H9 (cell line): ENCODE results near the gene HEATR9. TPM values are rescaled to one million over a fixed set of nuclear protein-coding genes. Genes with fewer than 3 reads are reported as not detected.

Experiments
- DNase-seq: peaks from one replicate; pipeline ENCODE4 v3.0.0-alpha.2; 2017
- H2AFZ ChIP-seq: one replicate; pipeline ENCODE4 v1.6.1; 2013; ENCODE audit warnings: mild to moderate bottlenecking, low read length, control low read depth, moderate library complexity
- H2AK5ac ChIP-seq: 2 replicates; pipeline ENCODE4 v1.6.1; 2013; ENCODE audit warnings: low read length, control low read depth, mixed read lengths; ENCODE audit not compliant: insufficient read length
- H2BK120ac ChIP-seq: one replicate; pipeline ENCODE4 v1.6.1; 2013; ENCODE audit warnings: low read depth, mild to moderate bottlenecking, low read length, control low read depth, inconsistent platforms; ENCODE audit not compliant: poor library complexity, severe bottlenecking
- H2BK12ac ChIP-seq: 2 replicates; pipeline ENCODE4 v1.6.1; 2013; ENCODE audit warnings: low read length, control low read depth, mixed read lengths, low read depth; ENCODE audit not compliant: insufficient read length
- H2BK15ac ChIP-seq: 2 replicates; pipeline ENCODE4 v1.6.1; 2013; ENCODE audit warnings: low read depth, low read length, control low read depth
- H2BK20ac ChIP-seq: one replicate; pipeline ENCODE4 v1.6.1; 2013; ENCODE audit warnings: low read depth, mild to moderate bottlenecking, low read length, control low read depth, inconsistent platforms; ENCODE audit not compliant: poor library complexity, severe bottlenecking
- H2BK5ac ChIP-seq: 2 replicates; pipeline ENCODE4 v1.6.1; 2013; ENCODE audit warnings: low read length, control low read depth, mixed read lengths; ENCODE audit not compliant: insufficient read length
- H3K14ac ChIP-seq: 2 replicates; pipeline ENCODE4 v1.6.1; 2013; ENCODE audit warnings: low read length, control low read depth; ENCODE audit not compliant: insufficient read depth
- H3K18ac ChIP-seq: 2 replicates; pipeline ENCODE4 v1.6.1; 2013; ENCODE audit warnings: low read depth, mild to moderate bottlenecking, mixed read lengths, low read length, control low read depth; ENCODE audit not compliant: insufficient read length
- H3K23ac ChIP-seq: 2 replicates; pipeline ENCODE4 v1.6.1; 2013; ENCODE audit warnings: low read length, control low read depth, mixed read lengths, low read depth; ENCODE audit not compliant: insufficient read length
- H3K23me2 ChIP-seq: 2 replicates; pipeline ENCODE4 v1.6.1; 2013; ENCODE audit warnings: low read depth, mild to moderate bottlenecking, mixed read lengths, low read length, control low read depth; ENCODE audit not compliant: insufficient read length, poor library complexity, severe bottlenecking
- H3K27ac ChIP-seq: 2 replicates; pipeline ENCODE4 v1.5.1; 2013; ENCODE audit warnings: low read length, control low read depth, mixed read lengths, low read depth; ENCODE audit not compliant: insufficient read length
- H3K27me3 ChIP-seq: 2 replicates; pipeline ENCODE4 v1.6.1; 2013; ENCODE audit warnings: low read length, control low read depth, inconsistent platforms; ENCODE audit not compliant: insufficient read depth
- H3K4ac ChIP-seq: 2 replicates; pipeline ENCODE4 v1.6.1; 2013; ENCODE audit warnings: low read depth, mild to moderate bottlenecking, control low read depth, inconsistent platforms, low read length, moderate library complexity
- H3K4me1 ChIP-seq: 2 replicates; pipeline ENCODE4 v1.6.1; 2013; ENCODE audit warnings: low read length, control low read depth, inconsistent platforms; ENCODE audit not compliant: insufficient read depth
- H3K4me2 ChIP-seq: 2 replicates; pipeline ENCODE4 v1.6.1; 2013; ENCODE audit warnings: low read length, control low read depth, mixed read lengths; ENCODE audit not compliant: insufficient read length, insufficient read depth
- H3K56ac ChIP-seq: 2 replicates; pipeline ENCODE4 v1.6.1; 2013; ENCODE audit warnings: low read depth, mild to moderate bottlenecking, mixed read lengths, low read length, control low read depth; ENCODE audit not compliant: insufficient read length
- H3K79me1 ChIP-seq: 2 replicates; pipeline ENCODE4 v1.6.1; 2013; ENCODE audit warnings: low read depth, mild to moderate bottlenecking, moderate library complexity, low read length, control low read depth, inconsistent platforms; ENCODE audit not compliant: insufficient read depth, poor library complexity, severe bottlenecking
- H3K79me2 ChIP-seq: 2 replicates; pipeline ENCODE4 v1.6.1; 2013; ENCODE audit warnings: low read length, control low read depth, inconsistent platforms; ENCODE audit not compliant: insufficient read depth
- H3K9ac ChIP-seq: 2 replicates; pipeline ENCODE4 v1.6.1; 2013; ENCODE audit warnings: low read length, control low read depth, mixed read lengths; ENCODE audit not compliant: insufficient read length; ENCODE audit errors: extremely low read depth
- H3K9me3 ChIP-seq: one replicate; pipeline ENCODE4 v1.6.1; 2013; ENCODE audit warnings: low read depth, low read length, inconsistent platforms; ENCODE audit not compliant: control insufficient read depth
- H3T11ph ChIP-seq: one replicate; pipeline ENCODE4 v1.6.1; 2013; ENCODE audit warnings: mild to moderate bottlenecking, low read length, control low read depth, inconsistent platforms
- H4K20me1 ChIP-seq: one replicate; pipeline ENCODE4 v1.6.1; 2013; ENCODE audit not compliant: control insufficient read depth, insufficient read length, insufficient read depth
- H4K5ac ChIP-seq: 2 replicates; pipeline ENCODE4 v1.6.1; 2013; ENCODE audit warnings: low read depth, mild to moderate bottlenecking, mixed read lengths, low read length, control low read depth; ENCODE audit not compliant: insufficient read length
- H4K8ac ChIP-seq: replicated peaks from 2 replicates; pipeline ENCODE4 v1.6.1; 2013; ENCODE audit warnings: low read length, control low read depth, mixed read lengths, low read depth; ENCODE audit not compliant: insufficient read length
- H4K91ac ChIP-seq: 2 replicates; pipeline ENCODE4 v1.6.1; 2013; ENCODE audit warnings: low read depth, mild to moderate bottlenecking, moderate library complexity, mixed read lengths, low read length, control low read depth; ENCODE audit not compliant: insufficient read length
- H3K27ac Mint-ChIP-seq, 3 experiments: 2 replicates in 2 of 3; 3 replicates in 1 of 3; pipeline ENCODE4 v1.8.0; 2020 to 2021; ENCODE audit warnings: mixed read lengths in 3 of 3, mild to moderate bottlenecking in 1 of 3, moderate library complexity in 1 of 3
- H3K27me3 Mint-ChIP-seq: 2 replicates; pipeline ENCODE4 v1.8.0; 2021; ENCODE audit warnings: low read depth, mild to moderate bottlenecking, moderate library complexity, mixed read lengths
- H3K36me3 Mint-ChIP-seq, 3 experiments: 2 replicates in 2 of 3; 3 replicates in 1 of 3; pipeline ENCODE4 v1.8.0; 2020 to 2021; ENCODE audit warnings: low read depth in 3 of 3, mixed read lengths in 3 of 3; ENCODE audit not compliant: insufficient read depth in 1 of 3
- H3K4me1 Mint-ChIP-seq, 2 experiments: 2 replicates each; pipeline ENCODE4 v1.8.0; 2020; ENCODE audit warnings: mixed read lengths in 2 of 2
- H3K4me3 Mint-ChIP-seq, 2 experiments: 2 replicates in 1 of 2; 3 replicates in 1 of 2; pipeline ENCODE4 v1.8.0; 2020 to 2021; ENCODE audit warnings: mild to moderate bottlenecking in 2 of 2, mixed read lengths in 2 of 2, moderate library complexity in 1 of 2
- H3K9me3 Mint-ChIP-seq, 2 experiments: 2 replicates in 1 of 2; 3 replicates in 1 of 2; pipeline ENCODE4 v1.8.0; 2020; ENCODE audit warnings: mild to moderate bottlenecking in 2 of 2, mixed read lengths in 2 of 2, moderate library complexity in 1 of 2
- WGBS: extraction: QIAGEN DNeasy Blood & Tissue Kit; methylation state at CpG from one replicate; pipeline ENCODE4 v1.1.7; 2013; ENCODE audit warnings: missing lambda C conversion rate, low lambda C conversion rate, mixed read lengths; ENCODE audit not compliant: insufficient read length; ENCODE audit errors: extremely low coverage; 5-methylcytosine and 5-hydroxymethylcytosine counted together
- total RNA-seq: library from RNA; stranded (reverse); gene quantifications from 2 replicates; pipeline ENCODE4 v1.2.1, GENCODE V29; 2021
- TF ChIP-seq, protein P1 (sequence below): fragments of 200-600 bp; sonication (generic); conservative IDR thresholded peaks from 3 replicates; pipeline ENCODE4 v1.8.0; 2021; ENCODE audit warnings: antibody characterized with exemption, mild to moderate bottlenecking

Gene HEATR9
- total RNA-seq, 1 experiment from 2014 or later, result not detected

DNA sequence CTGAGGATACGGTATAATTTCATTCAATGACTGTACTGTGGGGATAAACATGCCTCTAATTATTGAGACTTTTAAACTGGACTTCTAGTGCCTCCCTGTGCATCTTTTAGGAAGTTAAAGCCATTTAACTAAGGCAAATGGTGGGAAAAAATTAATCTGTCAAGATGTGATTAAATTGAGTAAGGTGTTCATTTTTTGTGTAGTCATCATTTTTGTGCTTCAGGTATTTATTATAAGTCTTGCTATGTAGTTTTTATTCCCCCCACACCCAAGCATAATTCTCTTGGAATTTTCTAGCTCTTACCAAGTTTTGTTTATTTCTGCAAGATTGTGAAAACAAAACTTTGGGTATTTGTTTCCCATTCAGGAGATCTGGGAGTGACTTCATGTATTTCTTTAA is 49.2 kb downstream of the HEATR9 start:
- Mint-ChIP-seq H3K27ac (no peak overlapping the region; a peak in 1 of 7 replicates), H3K9me3 (no peaks in the 10 kb centered on the region), H3K36me3 (peaks cover 50 to 83% (median 73%) of the 10 kb centered on the region in 3 experiments; a peak in 6 of 7 replicates), H3K4me1 (peaks cover 8 to 11% of the 10 kb centered on the region in 2 experiments; a peak in 3 of 4 replicates), H3K4me3 (no peak overlapping the region), H3K27me3 (no peaks in the 10 kb centered on the region)
- no CpG with 5 or more reads among the region's 1 CpG for WGBS
- Histone ChIP-seq H3T11ph (no peak overlapping the region), H3K4ac (no peak overlapping the region), H3K79me2 (peaks cover 10% of the 10 kb centered on the region; the same call in 1 of the 2 replicates), H3K18ac (no peak overlapping the region), H3K23ac (no peak overlapping the region), H2BK12ac (no peak overlapping the region), H3K4me2 (no peak overlapping the region), H3K23me2 (no peaks in the 10 kb centered on the region), H3K9me3 (no peaks in the 10 kb centered on the region), H2BK120ac (no peak overlapping the region), H3K9ac (no peak overlapping the region), H4K91ac (no peak overlapping the region), H2BK15ac (no peak overlapping the region), H3K79me1 (peaks cover 2% of the 10 kb centered on the region), H4K20me1 (no peaks in the 10 kb centered on the region), H2BK20ac (no peak overlapping the region), H4K8ac (no peak overlapping the region), H3K27me3 (no peaks in the 10 kb centered on the region), H3K14ac (no peak overlapping the region), H3K4me1 (no peaks in the 10 kb centered on the region), H2AFZ (no peak overlapping the region), H2BK5ac (no peak overlapping the region), H2AK5ac (no peak overlapping the region), H3K27ac (no peak overlapping the region), H4K5ac (no peak overlapping the region), H3K56ac (no peak overlapping the region)
- no peak for DNase-seq
- TF ChIP-seq, protein P1, sequence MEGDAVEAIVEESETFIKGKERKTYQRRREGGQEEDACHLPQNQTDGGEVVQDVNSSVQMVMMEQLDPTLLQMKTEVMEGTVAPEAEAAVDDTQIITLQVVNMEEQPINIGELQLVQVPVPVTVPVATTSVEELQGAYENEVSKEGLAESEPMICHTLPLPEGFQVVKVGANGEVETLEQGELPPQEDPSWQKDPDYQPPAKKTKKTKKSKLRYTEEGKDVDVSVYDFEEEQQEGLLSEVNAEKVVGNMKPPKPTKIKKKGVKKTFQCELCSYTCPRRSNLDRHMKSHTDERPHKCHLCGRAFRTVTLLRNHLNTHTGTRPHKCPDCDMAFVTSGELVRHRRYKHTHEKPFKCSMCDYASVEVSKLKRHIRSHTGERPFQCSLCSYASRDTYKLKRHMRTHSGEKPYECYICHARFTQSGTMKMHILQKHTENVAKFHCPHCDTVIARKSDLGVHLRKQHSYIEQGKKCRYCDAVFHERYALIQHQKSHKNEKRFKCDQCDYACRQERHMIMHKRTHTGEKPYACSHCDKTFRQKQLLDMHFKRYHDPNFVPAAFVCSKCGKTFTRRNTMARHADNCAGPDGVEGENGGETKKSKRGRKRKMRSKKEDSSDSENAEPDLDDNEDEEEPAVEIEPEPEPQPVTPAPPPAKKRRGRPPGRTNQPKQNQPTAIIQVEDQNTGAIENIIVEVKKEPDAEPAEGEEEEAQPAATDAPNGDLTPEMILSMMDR, result no peak
